Upper lobe of left lung (tissue), 4 donors: ENCODE data around the gene TPO.

Experiments
- CTCF ChIP-seq, 6 experiments: fragments of 450-650 bp in 4 of 6; fragments of 200-600 bp in 2 of 6; sonication (generic) in 2 of 6; IDR thresholded peaks; one replicate each; pipeline ENCODE4 v1.5.1; 2016 to 2019; ENCODE audit warnings: antibody characterized with exemption in 6 of 6
- EP300 ChIP-seq, 4 donors: sonication (generic); formaldehyde crosslinking; IDR thresholded peaks; one replicate each; pipeline ENCODE4 v1.5.1; 2017; ENCODE audit warnings: antibody characterized with exemption in 4 of 4, control low read depth in 2 of 4
- POLR2AphosphoS5 ChIP-seq, 2 donors: sonication (generic); formaldehyde crosslinking; IDR thresholded peaks; one replicate each; pipeline ENCODE4 v1.5.1; 2017; ENCODE audit warnings: antibody characterized with exemption in 2 of 2

GRCh38 chr2:1478311-1479305 lies 65.3 kb downstream of the TPO start:
- TF ChIP-seq CTCF (IDR thresholded peaks at IDR 0.05) (no peak), EP300 (IDR thresholded peaks at IDR 0.05) (no peak), POLR2AphosphoS5 (IDR thresholded peaks at IDR 0.05) (no peak)
